Heart left ventricle (tissue), 16 donors: ENCODE measurements around the gene SLC45A3. TPM values are rescaled to one million over a fixed set of nuclear protein-coding genes. Genes with fewer than 3 reads are reported as not detected.

Source experiments
- ATAC-seq, 4 donors: fragments of 200-7000 bp; cut with Tn5 transposase; one replicate each; pipeline ENCODE4 v1.9.1; 2020 to 2022; ENCODE audit warnings: moderate library complexity in 4 of 4, mild to moderate bottlenecking in 3 of 4, moderate number of reproducible peaks in 1 of 4
- DNase-seq, 5 donors: peaks; one replicate each; pipeline ENCODE4 v3.0.0-alpha.2; 2020
- H3K27ac ChIP-seq, 12 donors: fragments of 200-600 bp; sonication (generic) in 4 of 12; one replicate each; pipeline versions ENCODE4 v1.5.0 to v1.8.0; 2016 to 2022; ENCODE audit warnings: mild to moderate bottlenecking in 2 of 12
- H3K27me3 ChIP-seq, 9 donors: fragments of 200-600 bp; sonication (generic) in 2 of 9; one replicate each; pipeline versions ENCODE4 v1.5.1 to v1.8.0; 2016 to 2022; ENCODE audit warnings: mild to moderate bottlenecking in 3 of 9
- H3K36me3 ChIP-seq, 9 donors: fragments of 200-600 bp; sonication (generic) in 2 of 9; one replicate each; pipeline versions ENCODE4 v1.5.0 to v1.8.0; 2018 to 2022; ENCODE audit warnings: mild to moderate bottlenecking in 2 of 9
- H3K4me1 ChIP-seq, 12 donors: fragments of 200-600 bp; sonication (generic) in 4 of 12; one replicate each; pipeline versions ENCODE4 v1.5.0 to v1.8.0; 2016 to 2022; ENCODE audit warnings: mild to moderate bottlenecking in 3 of 12
- H3K4me3 ChIP-seq, 12 donors: fragments of 200-600 bp; sonication (generic) in 4 of 12; one replicate each; pipeline versions ENCODE4 v1.5.0 to v1.8.0; 2017 to 2022; ENCODE audit warnings: mild to moderate bottlenecking in 9 of 12, moderate library complexity in 4 of 12
- H3K9me3 ChIP-seq, 12 donors: fragments of 200-600 bp; sonication (generic) in 4 of 12; one replicate each; pipeline versions ENCODE4 v1.5.0 to v1.8.0; 2016 to 2022; ENCODE audit warnings: mild to moderate bottlenecking in 1 of 12
- CTCF ChIP-seq, 12 donors: fragments of 200-600 bp; sonication (generic) in 4 of 12; IDR thresholded peaks; one replicate each; pipeline versions ENCODE4 v1.5.0 to v1.8.0; 2018 to 2022; ENCODE audit warnings: antibody characterized with exemption in 12 of 12, mild to moderate bottlenecking in 5 of 12
- POLR2A ChIP-seq, 2 donors: fragments of 450-650 bp; IDR thresholded peaks; one replicate each; pipeline ENCODE4 v1.6.1; 2017; ENCODE audit warnings: antibody characterized with exemption in 2 of 2, mild to moderate bottlenecking in 2 of 2, moderate library complexity in 2 of 2
- WGBS, 4 donors: extraction: QIAGEN DNeasy Blood & Tissue Kit in 2 of 4; methylation state at CpG; one replicate each; pipeline versions ENCODE4 v1.1.5 to v1.1.7; 2013 to 2018; 5-methylcytosine and 5-hydroxymethylcytosine counted together
- intact Hi-C, 10 donors: fragments of 100-400 bp; cut with DNase I; formaldehyde crosslinking; loops; one replicate each; pipeline versions ENCODE4 v1.11.1 to v1.14.2; 2022
- polyA plus RNA-seq, 2 donors: library from polyadenylated mRNA; stranded (reverse); fragments of 200-250 nt; gene quantifications; one replicate each; pipeline ENCODE4 v1.2.3, GENCODE V29; 2013
- total RNA-seq, 9 donors: library from RNA; depleted of rRNA in 2 of 9; stranded (reverse); fragments of >200 nt in 2 of 9; fragmentation: NEBNext Ultra II Directional in 3 of 9; extraction: Animal tissue kit (Norgen Biotek cat#: 25700) in 3 of 9; gene quantifications; one replicate each; pipeline versions ENCODE4 v1.1.0 to v1.2.4, GENCODE V29; 2016 to 2023
- donor health status: ischemic (EF 13 %, LVEDD 7.1; RV severe dilation, severe dysfunction).
- donor health status: healthy with polysubstance abuse.
- donor health status: DM: no; HTN: yes; CAD: no.
- donor health status: DM: no; HTN: no; CAD: no.
- donor health status: ischemic (EF 25% LVEDD 6.9; RV normal size, moderate dysfunction).
- donor health status: ischemic (EF 25% LVEDD 5.7; RV mildly dilated, moderate dysfunction).
- donor health status: healthy.
- donor health status: DM: yes; HTN: yes; CAD: no.
- donor health status: ischemic (EF 35%, LVEDD 5.7; RV mildly dilated, moderate dysfunction).
- donor health status: nonischemic (EF 11% LVEDD 7.7; RV severe dilation, severe dysfunction).
- donor health status: DM: yes; HTN: yes; CAD: no.
- donor health status: PGD.
- donor health status: ischemic (EF 29% LVEDD 5.4; RV normal size, mild dysfunction).
- donor health status: nonischemic (EF 23%, LVEDD 6.1; RV moderate dilation, normal function).

SLC45A3 gene
- total and polyA plus RNA-seq, 11 donors = 1.2 to 6.1 (median 2.6) TPM

- intact Hi-C loops = no loop called here
- WGBS, 4 donors = 69 to 74% (median 73%) methylated on average over 1 of the region's 1 CpG
- DNase-seq (no peak), ATAC-seq (no peak)
- Histone ChIP-seq H3K4me1 (peaks cover 0 to 14% (median 10%) of the 10 kb centered on the region in 12 donors), H3K9me3 (no peaks in the 10 kb centered on the region), H3K36me3 (peaks cover 0 to 98% (median 78%) of the 10 kb centered on the region in 9 donors), H3K4me3 (no peak overlapping the region), H3K27ac (no peak overlapping the region), H3K27me3 (no peaks in the 10 kb centered on the region)
- TF ChIP-seq CTCF (IDR thresholded peaks at IDR 0.05) (no peak), POLR2A (IDR thresholded peaks at IDR 0.05) (no peak)
Measured at GRCh38 chr1:205615789-205616188, 64.5 kb downstream of the SLC45A3 start.

DNA sequence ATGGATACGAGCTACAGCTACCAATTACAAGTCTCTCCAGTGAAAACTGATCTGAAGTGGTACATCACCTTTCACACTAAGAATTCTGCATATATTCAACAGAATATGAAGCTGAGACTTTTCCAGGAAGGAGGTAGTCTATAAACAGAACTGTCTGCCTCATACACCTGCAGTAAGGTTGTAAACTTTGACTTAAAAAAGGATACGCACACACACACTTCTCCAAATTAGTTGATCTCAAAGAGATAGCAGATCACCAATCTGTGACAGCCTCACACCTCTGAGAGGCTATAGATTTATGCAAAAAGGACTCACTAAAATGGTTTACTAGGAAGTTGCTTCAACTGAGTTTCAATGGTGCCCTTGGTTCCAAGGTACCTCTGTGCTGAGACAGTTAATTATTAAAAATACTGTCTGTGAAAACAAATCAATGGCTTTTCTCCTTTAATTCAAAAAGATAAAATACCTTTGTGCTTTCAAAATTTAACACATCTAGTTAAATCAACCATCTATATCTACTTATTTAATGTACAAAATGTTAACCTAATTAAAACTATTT is 66.4 kb downstream of the SLC45A3 start:
- ATAC-seq (no peak), DNase-seq (no peak)
- Histone ChIP-seq H3K27me3 (no peaks in the 10 kb centered on the region), H3K9me3 (no peaks in the 10 kb centered on the region), H3K36me3 (peaks cover 0 to 85% (median 60%) of the 10 kb centered on the region in 9 donors), H3K4me3 (no peak overlapping the region), H3K27ac (no peak overlapping the region), H3K4me1 (peaks cover 0 to 29% (median 14%) of the 10 kb centered on the region in 12 donors)
- TF ChIP-seq POLR2A (IDR thresholded peaks at IDR 0.05) (no peak), CTCF (IDR thresholded peaks at IDR 0.05) (no peak)
- intact Hi-C loops = no loop called here
- WGBS, 4 donors = 88 to 97% (median 93%) methylated on average over 2 of the region's 2 CpGs

DNA sequence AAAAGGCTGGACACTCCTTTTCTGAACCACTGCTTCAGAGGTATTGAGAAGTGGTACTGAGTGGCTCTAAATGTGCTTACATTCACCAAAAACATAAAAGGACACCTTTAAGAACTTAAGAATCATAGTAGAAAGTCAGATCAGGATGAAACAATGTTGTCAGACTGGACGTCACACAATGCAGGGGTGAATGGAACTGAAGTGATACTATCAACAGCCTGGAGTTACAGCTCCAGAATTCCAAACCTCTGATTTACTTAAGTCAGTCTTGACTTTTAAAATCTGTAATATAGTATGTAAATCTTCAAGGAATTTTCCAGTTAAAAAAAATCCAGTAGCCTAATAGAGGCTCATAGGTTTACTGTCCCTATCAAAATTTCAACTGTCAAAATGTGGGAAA is 67.8 kb downstream of the SLC45A3 start:
- peaks cover 0 to 82% (median 53%) of the 10 kb centered on the region in 9 donors for H3K36me3 ChIP-seq
- intact Hi-C loops = no loop called here

GRCh38 chr1:205612104-205612503 is 68.2 kb downstream of the SLC45A3 start:
- no peaks in the 10 kb centered on the region for H3K9me3 ChIP-seq
- intact Hi-C loops = no loop called here
- no peak overlapping the region for H3K4me3 ChIP-seq
- H3K27me3 ChIP-seq = no peaks in the 10 kb centered on the region
- peaks cover 0 to 78% (median 53%) of the 10 kb centered on the region in 9 donors for H3K36me3 ChIP-seq
- TF ChIP-seq CTCF (IDR thresholded peaks at IDR 0.05) (no peak), POLR2A (IDR thresholded peaks at IDR 0.05) (no peak)
- WGBS, 4 donors = 79 to 92% (median 85%) methylated on average over 3 of the region's 3 CpGs
- H3K4me1 ChIP-seq = peaks cover 0 to 29% (median 14%) of the 10 kb centered on the region in 12 donors
- DNase-seq (no peak), ATAC-seq (no peak)
- no peak overlapping the region for H3K27ac ChIP-seq

More for the DNA sequence above, 67.8 kb downstream of the SLC45A3 start:
- TF ChIP-seq POLR2A (IDR thresholded peaks at IDR 0.05) (no peak), CTCF (IDR thresholded peaks at IDR 0.05) (no peak)
- no peak overlapping the region for H3K27ac ChIP-seq
- no peak overlapping the region for H3K4me3 ChIP-seq
- 78 to 87% (median 81%) methylated on average over 1 of the region's 1 CpG for WGBS, 4 donors
- ATAC-seq (no peak), DNase-seq (no peak)
- H3K4me1 ChIP-seq = peaks cover 0 to 29% (median 14%) of the 10 kb centered on the region in 12 donors
- no peaks in the 10 kb centered on the region for H3K9me3 ChIP-seq
- H3K27me3 ChIP-seq = no peaks in the 10 kb centered on the region
